Activated effector memory CD4-positive, alpha-beta T cell treated with Interleukin-2 at 50 U/mL for 16 hours (primary cell): ENCODE measurements around the gene VIPR1.

Experiments used
- DNase-seq: peaks from one replicate; pipeline ENCODE4 v3.0.0-alpha.2; 2020

VIPR1 gene

DNA sequence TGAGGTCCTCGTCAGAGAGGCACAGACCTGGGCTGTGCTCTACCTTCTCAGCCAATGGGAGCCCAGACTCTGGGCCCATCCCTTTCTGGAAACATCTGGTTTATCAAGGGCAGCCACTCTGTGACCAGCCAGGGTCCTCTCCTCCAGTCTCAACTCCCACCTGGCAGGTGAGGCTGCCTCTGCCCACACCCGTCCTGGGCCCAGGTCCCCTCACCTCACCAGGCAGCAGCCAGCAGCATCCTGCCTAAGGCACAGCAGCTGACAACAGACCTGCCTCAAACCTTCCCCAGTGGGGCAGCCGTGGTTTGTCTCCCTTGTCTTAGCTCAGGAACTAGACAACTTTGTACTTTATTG lies 8.7 kb upstream of the VIPR1 start:
- no peak for DNase-seq

DNA sequence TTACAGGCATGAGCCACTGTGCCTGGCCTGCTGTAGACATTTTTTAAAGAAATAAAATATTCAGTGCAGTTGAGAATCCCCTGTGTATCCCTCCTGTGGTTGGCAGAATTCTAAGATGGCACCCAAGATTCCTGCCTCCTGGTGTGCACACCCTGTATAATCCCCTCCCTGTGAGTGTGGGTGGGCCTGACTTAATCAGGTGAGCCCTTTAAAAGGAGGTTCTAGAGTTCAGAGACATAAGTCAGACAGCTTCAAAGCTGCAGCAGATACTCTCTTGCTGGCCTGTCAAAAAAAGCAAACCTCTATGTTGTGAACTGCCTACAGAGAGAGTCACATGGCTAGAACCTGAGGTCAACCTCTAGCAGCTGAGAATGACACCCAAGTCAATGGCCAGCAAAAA lies 7.0 kb upstream of the VIPR1 start:
- DNase-seq = no peak

DNA sequence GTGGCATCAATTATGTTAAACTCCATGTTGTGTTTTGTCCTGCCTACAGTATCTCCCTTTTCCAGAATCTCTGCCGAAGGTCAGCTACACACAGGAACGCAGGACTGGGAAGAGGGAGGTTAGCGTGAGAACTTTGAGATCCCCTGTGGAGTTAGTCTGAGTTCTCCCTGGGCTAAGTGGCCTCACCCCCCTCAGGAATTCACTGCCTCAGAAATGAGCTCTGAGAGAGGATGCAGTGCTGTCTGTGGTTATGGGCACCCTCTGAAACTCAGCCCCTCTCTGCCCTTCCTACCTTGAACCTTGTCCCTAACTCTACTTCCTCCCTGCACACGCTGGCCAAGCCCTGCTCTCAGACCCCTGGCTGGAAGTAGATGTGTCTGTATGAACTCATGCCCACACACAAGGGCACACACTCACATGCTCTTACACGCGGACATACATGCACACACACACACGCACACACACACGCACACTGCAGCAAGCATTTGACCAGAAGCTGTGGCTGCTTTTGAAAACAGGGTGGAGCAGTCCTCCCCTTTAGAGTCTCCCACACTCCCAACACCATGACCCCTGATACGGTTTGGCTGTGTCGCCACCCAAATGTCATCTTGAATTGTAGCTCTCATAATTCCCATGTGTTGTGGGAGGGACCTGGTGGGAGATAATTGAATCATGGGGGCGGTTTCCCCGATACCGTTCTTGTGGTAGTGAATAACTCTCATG lies 5.3 kb upstream of the VIPR1 start:
- DNase-seq = no peak

DNA sequence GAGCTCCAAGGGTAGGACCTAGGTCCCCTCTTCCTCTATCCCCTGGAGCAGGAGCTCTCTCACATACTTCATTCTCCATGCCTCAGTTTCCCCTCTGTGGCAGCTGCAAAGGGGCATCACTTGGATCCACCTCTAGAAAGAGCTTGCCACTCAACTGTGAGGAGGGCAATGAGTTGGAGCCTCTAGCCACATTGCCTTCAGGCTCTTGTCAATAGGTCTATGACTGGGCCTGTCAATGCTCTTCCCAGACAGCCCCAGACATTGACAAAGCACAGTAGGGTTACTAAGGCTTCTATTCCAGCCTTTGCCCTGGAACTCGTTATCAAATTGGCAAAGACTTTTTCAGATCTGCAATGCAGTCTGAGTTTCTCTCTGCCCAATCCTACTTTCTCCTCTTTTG lies 4.4 kb upstream of the VIPR1 start:
- no peak for DNase-seq

DNA sequence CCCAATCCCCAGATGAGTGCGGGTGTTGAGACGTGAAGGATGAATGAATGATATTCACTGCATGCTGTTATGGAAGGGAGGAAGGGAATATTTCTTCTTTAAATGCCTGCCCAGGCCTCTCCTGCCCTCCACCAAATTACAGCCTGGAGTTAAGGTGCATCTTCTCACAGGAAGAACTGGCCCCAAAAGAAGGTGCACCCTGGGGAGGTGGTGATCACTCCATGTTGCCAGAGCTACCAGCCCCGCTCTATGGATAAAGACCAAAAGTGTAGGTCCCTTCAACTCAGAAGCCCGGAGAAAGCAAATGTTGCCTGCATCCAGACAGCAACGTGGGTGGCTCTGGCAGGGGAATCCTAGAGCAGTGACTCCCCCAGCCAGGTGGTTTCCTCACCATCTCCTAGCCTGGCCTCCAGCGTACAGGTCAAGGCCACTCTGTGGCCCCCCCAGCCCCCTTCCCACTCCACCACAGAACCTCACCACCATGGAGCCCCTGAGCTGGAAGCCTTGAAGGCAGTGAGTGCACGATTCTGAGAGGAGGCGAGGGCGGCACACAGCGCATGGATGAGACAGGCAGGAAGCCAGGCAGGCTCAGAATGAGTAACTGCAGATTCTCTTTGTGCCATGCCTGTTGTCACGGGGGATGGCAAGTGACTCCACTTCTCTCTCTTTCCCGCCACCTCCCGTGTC lies 3.5 kb upstream of the VIPR1 start:
- no peak for DNase-seq

DNA sequence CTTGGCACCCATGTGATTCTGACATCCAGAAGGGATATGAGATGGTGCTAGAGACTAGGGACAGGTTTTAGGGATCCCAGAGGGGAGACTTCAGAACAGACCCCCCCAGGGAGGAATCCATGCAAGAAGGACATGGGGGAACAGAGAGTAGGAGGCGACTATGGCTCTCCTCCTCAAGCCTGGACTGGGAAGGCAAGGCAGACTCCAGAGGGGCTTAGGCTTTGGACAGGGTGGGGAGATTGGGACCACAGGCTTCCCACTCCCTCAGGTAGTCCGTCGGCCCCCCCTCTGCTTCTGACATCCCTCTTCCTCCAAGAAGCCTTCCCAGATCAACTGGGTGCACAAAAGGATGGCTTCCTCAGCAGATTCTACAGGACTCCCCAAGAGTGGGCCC lies 3.0 kb upstream of the VIPR1 start:
- DNase-seq = no peak

DNA sequence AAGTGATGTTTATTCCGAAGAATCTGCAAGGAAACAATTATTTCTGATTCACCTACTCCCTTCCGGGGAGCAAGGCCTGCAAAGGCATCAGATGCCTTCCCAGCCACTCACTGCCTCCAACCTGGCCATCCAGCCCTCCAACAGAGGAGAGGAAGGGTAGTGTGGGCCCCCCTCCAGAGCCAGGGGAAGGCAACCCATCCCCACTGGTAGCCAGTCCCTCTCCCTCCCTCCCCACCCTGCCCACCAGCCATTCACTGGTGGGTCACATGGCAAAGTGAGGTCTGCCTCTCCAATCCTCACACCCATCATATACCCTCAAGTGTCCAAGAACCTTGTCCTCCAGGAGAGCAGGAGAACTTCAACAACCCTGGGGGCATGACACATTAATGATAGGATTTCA lies 2.4 kb upstream of the VIPR1 start:
- no peak for DNase-seq

DNA sequence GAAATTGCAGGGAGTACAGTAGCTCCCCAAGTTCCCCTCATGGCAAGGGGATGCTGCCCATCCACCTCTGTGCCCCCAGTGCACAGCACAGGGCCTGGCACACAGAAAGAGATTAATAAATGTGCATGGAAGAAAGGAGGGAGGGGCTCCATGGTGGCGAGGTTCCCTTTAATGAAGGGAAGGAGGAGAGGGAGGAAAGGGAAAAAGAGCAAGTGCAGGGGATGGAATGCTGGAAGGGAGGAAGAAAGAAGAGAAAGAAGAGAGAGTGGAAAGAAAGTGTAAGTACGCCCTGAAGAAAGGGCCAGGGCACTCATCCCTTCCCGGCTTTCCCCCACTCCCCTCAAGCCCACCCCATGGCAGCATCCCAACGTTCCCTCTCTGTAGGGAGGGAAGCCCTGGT lies 1.5 kb upstream of the VIPR1 start:
- DNase-seq = no peak

DNA sequence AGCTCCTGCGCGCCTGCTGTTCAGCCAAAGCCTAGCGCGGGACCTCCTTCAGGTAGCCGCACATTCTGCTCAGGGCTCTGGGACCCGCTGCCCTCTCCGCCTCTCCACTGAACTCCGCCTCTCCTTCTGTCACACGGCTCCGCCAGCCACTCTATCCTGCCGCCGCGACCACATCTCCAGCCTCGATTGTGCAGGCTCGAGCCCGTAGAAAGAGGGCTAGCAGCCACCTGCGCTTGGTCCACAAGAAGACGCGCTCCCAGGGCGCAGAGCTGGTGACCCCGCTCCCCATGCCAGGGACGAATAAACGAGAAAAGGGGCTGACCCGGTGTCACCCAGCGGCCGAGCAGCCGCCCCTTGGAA lies 1.1 kb upstream of the VIPR1 start:
- no peak for DNase-seq

DNA sequence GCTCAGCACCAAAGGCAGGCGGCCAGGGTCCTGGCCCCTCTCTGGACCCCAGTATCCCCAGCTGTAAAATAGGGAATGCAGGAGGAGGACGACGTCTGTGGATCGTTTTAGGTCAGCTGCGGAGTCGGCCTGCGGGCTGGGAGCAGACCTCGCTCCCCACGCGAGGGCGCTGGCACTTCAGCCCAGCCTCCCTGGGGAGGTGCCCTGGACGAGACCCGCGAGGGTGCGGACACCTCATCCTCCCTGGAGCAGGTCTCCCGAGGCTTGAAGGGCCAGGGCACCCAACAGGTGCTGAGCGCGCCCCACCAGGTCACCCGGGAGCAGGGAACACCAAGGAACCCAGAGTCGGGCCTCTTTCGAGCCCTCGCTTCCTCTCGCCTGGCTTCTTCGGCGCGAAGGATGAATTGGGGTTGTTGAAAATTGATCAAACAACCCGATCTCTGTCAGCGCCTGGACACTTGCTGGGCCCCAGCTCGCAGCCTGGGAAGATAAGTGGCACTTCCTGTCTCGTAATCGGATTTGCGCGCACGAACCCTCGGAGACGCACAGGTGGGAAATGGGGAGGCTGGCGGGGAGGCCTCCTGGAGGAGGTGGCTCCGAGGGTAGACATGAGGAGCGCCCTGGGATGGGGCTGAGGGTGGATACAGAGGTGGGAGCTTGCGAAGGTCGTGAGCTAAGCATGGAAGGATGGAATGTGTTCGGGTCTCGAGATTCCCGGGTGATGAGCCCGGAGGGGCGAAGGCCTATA lies 588 bp upstream of the VIPR1 start:
- DNase-seq = peak; percentile 63

DNA sequence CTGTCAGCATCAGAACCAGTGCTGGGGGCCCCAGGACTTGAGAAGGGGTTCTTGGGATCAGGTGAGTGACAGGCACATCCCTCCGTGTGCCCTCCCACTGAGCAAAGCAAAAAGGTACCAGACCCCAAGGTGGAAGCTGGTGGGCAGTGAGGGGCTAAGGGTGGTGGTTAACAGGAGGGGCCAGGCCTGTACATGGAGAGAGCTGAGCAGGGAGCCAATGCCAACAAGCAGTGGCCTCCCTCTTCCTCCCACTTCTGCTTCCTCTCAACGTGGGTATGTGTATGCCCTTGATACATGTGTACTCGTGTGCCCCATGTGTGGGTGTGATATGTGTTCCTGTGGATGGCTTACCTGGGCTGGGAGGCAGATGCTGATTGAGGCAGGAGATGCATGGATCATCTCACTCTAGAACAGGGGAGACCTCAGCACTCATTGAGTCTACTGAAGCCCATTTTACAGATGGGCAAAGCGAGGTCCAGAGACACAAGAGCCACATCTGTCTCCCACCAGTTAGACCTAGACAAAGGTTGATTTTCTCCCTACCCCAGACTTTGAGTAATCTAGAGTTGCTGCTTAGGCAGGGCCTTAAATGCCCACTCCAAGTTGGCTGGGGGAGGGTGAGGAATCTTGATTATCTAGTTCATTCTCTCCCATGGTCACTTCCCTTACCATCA lies 945 bp downstream of the VIPR1 start:
- DNase-seq = no peak

DNA sequence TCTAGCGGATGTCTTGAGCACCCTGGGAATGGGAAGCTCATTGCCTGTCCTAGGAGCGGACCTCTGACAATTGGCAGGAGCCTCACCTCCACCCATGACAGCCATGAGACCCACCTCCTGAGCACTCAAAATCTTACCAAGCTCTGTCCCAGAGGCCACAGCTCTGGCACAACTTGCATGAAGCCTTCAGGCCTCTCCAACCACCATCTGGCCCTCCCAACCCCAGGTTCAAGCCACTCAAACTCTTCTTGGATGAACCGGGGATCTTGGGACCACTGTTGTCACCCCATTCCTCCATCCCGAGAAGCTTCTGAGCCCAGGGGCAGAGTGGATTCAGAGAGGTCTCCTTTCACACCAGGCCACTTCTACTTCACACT lies 1.5 kb downstream of the VIPR1 start:
- DNase-seq = no peak

DNA sequence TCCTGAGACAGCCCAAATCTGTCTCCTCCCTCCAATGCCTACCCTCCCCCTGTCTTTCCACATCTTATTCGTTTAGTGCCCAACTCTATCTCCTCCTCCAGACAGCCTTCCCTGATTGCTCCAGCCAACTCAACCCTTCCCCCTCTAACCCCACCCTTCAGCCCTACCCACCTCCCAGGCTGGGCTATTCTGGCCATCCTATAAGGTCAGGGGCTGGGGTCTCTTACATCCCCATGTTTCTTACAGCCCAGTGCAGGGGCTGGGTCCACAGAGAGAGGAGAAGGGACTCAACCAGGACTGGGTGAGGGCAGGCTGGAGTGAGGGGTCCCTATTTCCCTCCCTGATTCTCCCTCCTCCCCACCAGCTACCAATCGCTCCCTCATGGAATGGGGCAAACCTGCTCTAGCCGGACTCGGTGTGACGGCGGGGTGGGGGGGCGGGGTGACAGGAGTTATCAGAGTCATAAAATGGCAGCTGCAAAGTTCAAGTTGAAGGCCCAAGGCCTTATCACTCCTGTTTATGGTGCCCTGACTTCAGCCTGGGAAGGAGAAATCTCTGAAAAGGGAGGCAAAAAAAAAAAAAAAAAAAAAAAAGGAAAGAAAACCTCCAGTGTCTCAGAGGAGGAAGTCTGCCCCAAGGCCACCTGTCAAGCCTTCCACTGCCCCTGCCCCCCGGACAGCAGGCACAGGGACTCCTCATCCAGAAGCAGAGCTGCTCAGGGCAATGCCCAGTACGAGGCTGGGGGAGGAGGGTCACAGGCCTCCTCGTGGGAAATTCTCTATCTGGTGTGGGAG lies 2.1 kb downstream of the VIPR1 start:
- no peak for DNase-seq

DNA sequence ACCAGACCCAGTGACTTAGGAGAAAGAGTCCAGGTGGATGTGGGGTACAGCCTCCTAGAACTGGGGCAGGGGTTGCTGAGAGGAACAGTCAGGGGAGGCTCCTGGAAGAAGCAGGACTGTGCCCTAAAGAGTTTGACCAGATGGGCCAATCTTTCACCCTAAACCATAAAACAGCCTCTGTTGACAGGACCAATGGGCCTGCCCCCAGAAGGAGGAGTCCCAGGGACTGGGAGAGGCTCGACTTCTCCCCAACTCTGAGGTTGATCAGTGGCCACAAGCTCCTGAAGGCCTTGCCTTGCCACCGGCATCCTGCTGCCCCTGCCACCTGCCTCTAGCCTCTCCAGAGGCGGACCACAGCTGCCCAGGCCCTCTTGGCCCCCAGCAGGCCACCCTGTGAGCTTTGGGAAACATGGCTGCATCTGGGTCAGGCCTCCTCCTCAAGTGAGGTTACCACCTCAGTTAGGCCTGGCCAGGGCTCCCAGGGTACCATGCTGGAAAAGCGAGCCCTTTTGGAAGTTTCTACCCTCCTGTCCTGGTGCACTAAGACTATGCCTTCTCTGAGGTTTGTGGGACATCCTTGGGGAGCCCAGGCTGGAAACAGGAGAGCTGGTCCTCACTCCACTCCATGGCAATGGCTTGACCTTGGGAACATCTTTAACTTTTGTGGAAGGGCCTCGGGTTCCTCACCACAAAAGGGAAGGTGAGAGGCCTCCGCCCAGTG lies 2.8 kb downstream of the VIPR1 start:
- DNase-seq = no peak

DNA sequence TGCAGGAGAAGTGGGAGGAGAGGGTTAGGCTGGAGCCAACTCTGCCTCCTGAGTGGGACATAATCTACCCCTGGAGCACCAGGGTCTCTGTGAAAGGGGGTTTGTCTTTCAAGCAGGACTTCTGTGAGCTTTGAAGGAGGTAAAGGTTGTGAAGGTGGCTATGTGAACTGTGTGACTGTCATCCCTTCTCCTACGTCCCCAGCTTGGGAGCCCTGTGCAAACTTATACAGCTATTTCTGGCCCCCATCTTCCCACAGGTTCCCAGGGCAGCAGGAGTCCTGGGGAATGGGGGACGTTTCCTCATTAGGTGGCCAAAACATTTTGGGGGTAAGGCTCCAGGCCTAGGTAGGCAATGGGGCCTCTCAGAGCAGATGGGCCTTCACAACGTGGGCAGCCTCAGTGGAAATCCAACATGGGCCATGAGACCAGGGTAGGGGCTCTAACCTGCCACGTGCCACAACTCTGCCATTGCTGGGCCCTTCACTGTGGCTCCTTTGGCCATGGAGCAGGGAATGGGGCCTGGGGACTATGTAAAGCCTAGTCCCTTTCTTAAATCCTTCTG lies 3.5 kb downstream of the VIPR1 start:
- no peak for DNase-seq

DNA sequence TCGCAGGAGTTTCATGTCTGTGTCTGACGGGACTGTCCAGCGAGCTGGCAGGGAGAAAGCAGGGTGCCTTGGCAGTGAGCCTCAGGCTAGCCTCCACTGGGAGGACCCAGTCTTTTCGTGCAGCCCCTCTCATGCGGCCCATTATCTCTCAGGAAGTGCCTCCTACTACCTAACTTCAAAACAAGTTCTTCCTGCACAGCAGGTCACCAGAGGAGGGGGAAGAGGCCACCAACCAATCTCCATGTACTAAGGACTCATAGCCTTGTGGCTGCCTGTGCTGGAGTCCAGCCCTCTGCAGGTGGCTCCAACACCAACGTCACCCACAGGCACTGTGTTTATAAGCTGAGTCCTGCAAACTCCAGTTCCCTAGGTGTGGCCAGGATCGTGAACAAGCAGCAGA lies 4.8 kb downstream of the VIPR1 start:
- DNase-seq = no peak

DNA sequence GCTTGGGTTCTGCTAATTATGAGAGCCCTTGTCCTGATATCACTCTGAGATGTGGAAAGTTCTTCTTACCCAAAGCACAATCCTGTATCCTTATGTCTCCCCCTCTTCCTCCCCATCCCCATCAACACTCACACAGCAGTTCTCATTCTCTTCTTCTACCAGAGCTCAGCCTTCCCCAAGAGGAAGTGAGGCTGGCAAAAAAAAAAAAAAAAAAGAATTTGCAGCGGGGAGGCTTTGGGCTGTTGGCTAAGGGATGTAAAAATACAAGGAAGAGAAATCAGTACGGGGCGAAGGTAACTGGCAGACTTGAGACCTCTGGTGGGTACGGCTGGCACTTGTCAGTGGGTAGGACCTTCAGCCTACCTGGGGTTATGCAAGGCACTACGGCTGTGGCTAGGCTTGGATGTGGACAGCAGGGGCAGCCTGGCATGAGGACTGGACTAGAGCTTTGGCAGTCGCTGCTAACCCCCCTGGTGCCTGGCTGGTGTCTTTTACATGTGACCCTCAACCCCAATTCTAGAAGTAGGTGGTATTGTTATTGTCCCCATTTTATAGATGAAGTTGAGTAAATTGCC lies 5.4 kb downstream of the VIPR1 start:
- DNase-seq = no peak

DNA sequence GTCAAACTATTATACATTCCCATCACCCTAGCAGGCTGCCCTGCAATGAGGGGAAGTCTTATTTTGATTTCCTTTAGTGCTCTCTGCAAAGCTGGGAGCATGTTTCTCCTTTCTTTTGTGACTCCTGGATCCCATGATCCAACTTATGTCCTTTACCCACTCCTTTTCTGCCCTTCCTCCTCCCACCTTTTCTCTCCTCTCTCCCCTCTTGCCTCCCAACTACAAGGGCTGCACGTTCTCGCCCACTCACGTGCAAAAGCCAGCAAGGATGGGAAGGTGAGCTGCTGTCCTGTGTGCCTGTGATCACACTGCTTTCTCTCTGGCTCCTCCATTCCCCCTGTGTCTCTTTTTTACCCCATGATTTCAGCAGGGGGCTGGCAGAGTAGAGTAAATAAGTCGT lies 6.1 kb downstream of the VIPR1 start:
- no peak for DNase-seq

DNA sequence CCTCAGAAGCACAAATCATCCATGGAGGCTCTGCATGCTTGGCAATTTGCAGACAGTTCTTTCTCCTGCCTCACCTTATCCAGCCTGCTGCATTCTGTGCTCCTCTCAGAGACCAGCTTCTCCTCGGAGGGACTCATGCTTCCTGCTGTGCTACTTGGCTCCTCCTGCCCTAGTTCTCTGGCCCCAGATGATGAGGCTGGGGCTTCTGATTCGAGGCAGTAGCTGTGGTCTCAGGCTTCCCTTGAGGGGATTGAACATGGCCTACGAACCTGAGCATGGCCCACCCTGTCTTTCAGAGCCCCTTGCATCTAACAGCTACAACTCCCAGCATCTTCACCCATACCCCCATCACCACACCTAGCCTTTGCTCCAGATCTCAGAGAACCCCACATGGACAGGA lies 6.7 kb downstream of the VIPR1 start:
- DNase-seq = no peak

DNA sequence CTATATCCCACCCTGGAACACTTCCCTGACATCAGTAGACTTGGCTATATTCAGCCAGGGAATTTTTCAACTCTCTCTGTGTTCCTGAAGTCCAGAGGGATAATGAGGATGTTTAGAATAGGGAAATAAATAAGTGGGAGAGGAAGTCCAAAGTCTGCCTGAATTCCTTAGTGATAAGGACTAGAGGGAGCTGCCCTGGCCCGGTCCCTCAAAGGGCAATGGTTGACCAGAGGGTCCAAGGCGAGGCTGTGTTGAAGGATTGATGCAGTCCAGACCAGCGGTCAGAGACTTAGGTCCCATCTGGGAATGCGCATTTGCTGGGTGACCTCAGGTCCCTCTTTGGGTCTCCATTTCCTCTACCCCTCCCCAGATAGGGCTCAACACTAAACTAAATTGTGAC lies 7.9 kb downstream of the VIPR1 start:
- DNase-seq = no peak

DNA sequence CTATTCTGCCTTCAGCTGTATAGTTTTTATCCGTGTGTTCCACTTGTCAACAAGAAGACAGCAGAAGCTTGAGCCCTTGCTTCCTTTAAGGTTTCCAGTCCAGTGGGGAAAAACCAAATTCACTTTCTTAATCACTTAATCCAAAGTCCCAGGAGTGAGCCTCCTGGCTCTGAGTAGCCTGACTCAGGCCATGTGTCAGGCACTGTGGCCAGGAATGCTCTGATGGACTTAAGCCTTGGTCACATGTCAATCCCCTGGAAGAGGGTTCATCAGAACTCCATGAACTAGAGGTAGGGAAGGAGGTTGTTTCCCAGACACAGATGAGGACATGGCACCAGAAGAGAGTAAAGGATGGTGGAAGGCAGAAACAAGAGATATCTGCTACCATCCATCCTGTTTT lies 8.8 kb downstream of the VIPR1 start:
- DNase-seq = no peak

DNA sequence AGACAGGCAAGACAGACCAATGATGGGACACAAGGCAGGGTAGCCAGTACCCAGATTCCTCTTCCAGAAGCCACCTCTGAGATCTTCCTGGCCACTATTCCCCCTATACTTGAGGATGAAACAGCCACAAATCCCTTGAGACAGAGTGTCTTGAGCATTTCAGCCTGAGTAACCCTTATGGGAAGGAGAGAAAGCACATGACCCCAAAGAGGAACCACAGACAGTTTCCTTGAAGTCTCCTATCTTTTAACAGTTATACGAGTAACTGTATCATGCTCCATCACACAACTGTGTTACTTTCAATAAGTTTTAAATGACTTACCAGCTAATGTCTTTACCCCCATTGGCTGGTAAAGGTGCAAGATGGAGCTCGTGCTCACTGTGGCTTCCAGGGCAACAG lies 9.3 kb downstream of the VIPR1 start:
- no peak for DNase-seq
